Left ventricle myocardium superior (tissue), 1 donor: Measurements from ENCODE around the gene COL6A1. TPM values are rescaled to one million over a fixed set of nuclear protein-coding genes. Genes with fewer than 3 reads are reported as not detected.

ENCODE experiments used
- ATAC-seq: fragments of 200-7000 bp; cut with Tn5 transposase; one replicate; pipeline ENCODE4 v1.9.1; 2020; ENCODE audit warnings: mild to moderate bottlenecking, moderate library complexity
- DNase-seq: peaks from one replicate; pipeline ENCODE4 v3.0.0-alpha.2; 2020
- intact Hi-C: fragments of 100-400 bp; cut with micrococcal nuclease; formaldehyde crosslinking; loops from one replicate; pipeline ENCODE4 v1.11.0; 2022
- total RNA-seq: library from RNA; stranded (reverse); fragmentation: NEBNext Ultra II Directional; extraction: Animal tissue kit (Norgen Biotek cat#: 25700); gene quantifications from one replicate; pipeline ENCODE4 v1.2.1, GENCODE V29; 2021
- donor health status: DM: no; HTN: yes; CAD: no; lungs with severe emphysema.

COL6A1 gene
- total RNA-seq, 1 donor from 2014 or later: 188 TPM

- DNase-seq: peak; percentile 22
- no peak for ATAC-seq
- intact Hi-C loops: no loop called here
Observed at GRCh38 chr21:45990049-45990711, 8.6 kb downstream of the COL6A1 start.

GRCh38 chr21:45990741-45991605, 9.4 kb downstream of the COL6A1 start:
- DNase-seq (peak; percentile 38), ATAC-seq (no peak)
- intact Hi-C loops: no loop called here

GRCh38 chr21:45991606-45992300, 10.2 kb downstream of the COL6A1 start:
- ATAC-seq: no peak
- intact Hi-C loops: no loop called here
- DNase-seq: peak; percentile 23

GRCh38 chr21:45992301-45993209, 11.0 kb downstream of the COL6A1 start:
- DNase-seq (peak; percentile 54), ATAC-seq (peak; percentile 38)
- intact Hi-C loops: no loop called here

GRCh38 chr21:45993210-45994085, 11.9 kb downstream of the COL6A1 start:
- intact Hi-C loops: no loop called here
- ATAC-seq (peak; percentile 36), DNase-seq (peak; percentile 60)

- peak; percentile 11 for ATAC-seq
- intact Hi-C loops: no loop called here
- DNase-seq: peak; percentile 31
Observed at GRCh38 chr21:45994086-45994661, 12.6 kb downstream of the COL6A1 start.

- ATAC-seq: no peak
- peak; percentile 28 for DNase-seq
- intact Hi-C loops: no loop called here
Observed at GRCh38 chr21:45994759-45995685, 13.5 kb downstream of the COL6A1 start.

- no peak for ATAC-seq
- intact Hi-C loops: no loop called here
- DNase-seq: peak; percentile 28
Observed at GRCh38 chr21:45995686-45996179, 14.2 kb downstream of the COL6A1 start.

GRCh38 chr21:45996311-45997204, 15.0 kb downstream of the COL6A1 start:
- intact Hi-C loops: no loop called here
- ATAC-seq: no peak
- peak; percentile 26 for DNase-seq

- ATAC-seq (no peak), DNase-seq (no peak)
- intact Hi-C loops: no loop called here
Observed at GRCh38 chr21:45997205-45997494, 15.6 kb downstream of the COL6A1 start.

- ATAC-seq (no peak), DNase-seq (peak; percentile 33)
- intact Hi-C loops: no loop called here
Observed at GRCh38 chr21:45997495-45998275, 16.1 kb downstream of the COL6A1 start.

GRCh38 chr21:45998276-45998701, 16.7 kb downstream of the COL6A1 start:
- intact Hi-C loops: no loop called here
- DNase-seq: peak; percentile 26

GRCh38 chr21:45998871-45999580, 17.5 kb downstream of the COL6A1 start:
- intact Hi-C loops: no loop called here
- DNase-seq (peak; percentile 25), ATAC-seq (no peak)

More at GRCh38 chr21:45998276-45998701, 16.7 kb downstream of the COL6A1 start:
- ATAC-seq: no peak

- intact Hi-C loops: no loop called here
- DNase-seq (no peak), ATAC-seq (no peak)
Observed at GRCh38 chr21:45999581-46000181, 18.1 kb downstream of the COL6A1 start.
